Fibroblast of lung (primary cell): Measurements from ENCODE around the gene CD300LF. TPM values are rescaled to one million over a fixed set of nuclear protein-coding genes. Genes with fewer than 3 reads are reported as not detected.

Experiments
- DNase-seq, 2 donors: peaks; one replicate each; pipeline versions ENCODE4 v3.0.0 to v3.0.0-alpha.2; 2010; ENCODE audit warnings: low read depth in 2 of 2
- H2AFZ ChIP-seq: 2 replicates; pipeline ENCODE4 v1.5.1; 2012; ENCODE audit warnings: low read length, control low read depth, inconsistent platforms
- H3K27ac ChIP-seq: 2 replicates; pipeline ENCODE4 v1.5.1; 2011; ENCODE audit warnings: low read length, control low read depth; ENCODE audit not compliant: insufficient read depth
- H3K27me3 ChIP-seq: 2 replicates; pipeline ENCODE4 v1.5.1; 2011; ENCODE audit warnings: mild to moderate bottlenecking, low read length; ENCODE audit not compliant: control insufficient read depth, insufficient read depth
- H3K36me3 ChIP-seq: 2 replicates; pipeline ENCODE4 v1.5.1; 2011; ENCODE audit warnings: low read length; ENCODE audit not compliant: control insufficient read depth, insufficient read depth
- H3K4me1 ChIP-seq: 2 replicates; pipeline ENCODE4 v1.5.1; 2011; ENCODE audit warnings: low read length; ENCODE audit not compliant: control insufficient read depth, insufficient read depth; ENCODE audit errors: extremely low read depth
- H3K4me2 ChIP-seq: 2 replicates; pipeline ENCODE4 v1.5.1; 2011; ENCODE audit warnings: low read length, control low read depth; ENCODE audit not compliant: insufficient read depth; ENCODE audit errors: extremely low read depth
- H3K4me3 ChIP-seq, 4 experiments: fragments of 200-600 bp in 1 of 4; sonication (generic) in 1 of 4; replicated peaks in 1 of 4; 2 replicates each; pipeline ENCODE4 v1.5.1; 2011 to 2016; ENCODE audit warnings: low read length in 4 of 4, low read depth in 3 of 4, mild to moderate bottlenecking in 3 of 4, control low read depth in 2 of 4, inconsistent platforms in 1 of 4, mixed read lengths in 1 of 4; ENCODE audit not compliant: insufficient read depth in 1 of 4; ENCODE audit errors: control extremely low read depth in 1 of 4
- H3K79me2 ChIP-seq: 2 replicates; pipeline ENCODE4 v1.5.1; 2012; ENCODE audit warnings: mild to moderate bottlenecking, low read length, inconsistent platforms; ENCODE audit not compliant: control insufficient read depth, insufficient read depth
- H3K9ac ChIP-seq: 2 replicates; pipeline ENCODE4 v1.5.1; 2011; ENCODE audit warnings: mild to moderate bottlenecking, low read length, control low read depth; ENCODE audit not compliant: insufficient read depth
- H3K9me3 ChIP-seq: 2 replicates; pipeline ENCODE4 v1.5.1; 2012; ENCODE audit warnings: low read depth, low read length; ENCODE audit not compliant: control insufficient read depth, insufficient read depth
- H4K20me1 ChIP-seq: 2 replicates; pipeline ENCODE4 v1.5.1; 2011; ENCODE audit warnings: low read length; ENCODE audit not compliant: control insufficient read depth, insufficient read depth; ENCODE audit errors: extremely low read depth
- CTCF ChIP-seq, 2 donors: IDR thresholded peaks in 1 of 2; conservative IDR thresholded peaks in 1 of 2; 1 replicate in 1 of 2; 2 replicates in 1 of 2; pipeline ENCODE4 v1.5.1; 2011 to 2012; ENCODE audit warnings: low read length in 2 of 2, control low read depth in 1 of 2, inconsistent platforms in 1 of 2, low read depth in 1 of 2, mild to moderate bottlenecking in 1 of 2
- EZH2 ChIP-seq: IDR thresholded peaks from 2 replicates; pipeline ENCODE4 v1.5.1; 2012; ENCODE audit warnings: low read length, control low read depth, mild to moderate bottlenecking; ENCODE audit errors: missing control alignments
- polyA plus RNA-seq, 2 donors: library from polyadenylated mRNA; depleted of rRNA in 1 of 2; stranded (reverse) in 1 of 2; unstranded in 1 of 2; fragments of >200 nt; gene quantifications; 2 replicates each; pipeline ENCODE4 v1.2.1, GENCODE V29; 2011 to 2012; ENCODE audit warnings: missing spikeins in 1 of 2
- total RNA-seq: library from RNA; depleted of rRNA; stranded (reverse); fragments of >200 nt; gene quantifications from 2 replicates; pipeline ENCODE4 v1.2.1, GENCODE V29; 2014

CD300LF gene
- total and polyA plus RNA-seq, 2 donors (not counting 1 experiment from before 2014, with no cell fraction given), result not detected

GRCh38 chr17:74732042-74732867 is 19.5 kb upstream of the CD300LF start:
- peaks cover 2% of the 10 kb centered on the region for H3K27me3 ChIP-seq
- H3K4me1 ChIP-seq, result no peaks in the 10 kb centered on the region
- TF ChIP-seq CTCF (conservative IDR thresholded peaks at IDR 0.05 in 1 of 2, IDR thresholded peaks at IDR 0.05 in 1 of 2; ENCODE audit: low read depth in 1 of 2, low read length in 2 of 2) (no peak), EZH2 (no peak)
- no peak overlapping the region for H3K27ac ChIP-seq
- no peaks in the 10 kb centered on the region for H3K79me2 ChIP-seq
- H3K9ac ChIP-seq, result no peak overlapping the region
- no peaks in the 10 kb centered on the region for H4K20me1 ChIP-seq
- H3K4me3 ChIP-seq, result no peak overlapping the region
- no peak overlapping the region for H2AFZ ChIP-seq
- H3K36me3 ChIP-seq, result no peaks in the 10 kb centered on the region
- H3K9me3 ChIP-seq, result no peaks in the 10 kb centered on the region
- no peak for DNase-seq
- no peak overlapping the region for H3K4me2 ChIP-seq

GRCh38 chr17:74731347-74731605 is 18.6 kb upstream of the CD300LF start:
- Histone ChIP-seq H2AFZ (no peak overlapping the region), H3K4me3 (no peak overlapping the region), H3K9ac (no peak overlapping the region), H3K27me3 (no peaks in the 10 kb centered on the region), H3K4me1 (no peaks in the 10 kb centered on the region), H3K9me3 (no peaks in the 10 kb centered on the region), H3K79me2 (no peaks in the 10 kb centered on the region), H3K27ac (no peak overlapping the region), H3K36me3 (no peaks in the 10 kb centered on the region), H3K4me2 (no peak overlapping the region), H4K20me1 (no peaks in the 10 kb centered on the region)
- TF ChIP-seq CTCF (conservative IDR thresholded peaks at IDR 0.05 in 1 of 2, IDR thresholded peaks at IDR 0.05 in 1 of 2; ENCODE audit: low read depth in 1 of 2, low read length in 2 of 2) (no peak), EZH2 (no peak)
- no peak for DNase-seq

- TF ChIP-seq CTCF (conservative IDR thresholded peaks at IDR 0.05 in 1 of 2, IDR thresholded peaks at IDR 0.05 in 1 of 2; ENCODE audit: low read depth in 1 of 2, low read length in 2 of 2), result no peak
- TF ChIP-seq EZH2, result no peak
- no peak overlapping the region for H3K4me2 ChIP-seq
- no peak overlapping the region for H3K9ac ChIP-seq
- no peaks in the 10 kb centered on the region for H3K36me3 ChIP-seq
- no peak overlapping the region for H2AFZ ChIP-seq
- H3K27me3 ChIP-seq, result no peaks in the 10 kb centered on the region
- H4K20me1 ChIP-seq, result no peaks in the 10 kb centered on the region
- no peaks in the 10 kb centered on the region for H3K79me2 ChIP-seq
- no peak overlapping the region for H3K27ac ChIP-seq
- DNase-seq, result peak in 1 of 2 donors; percentile 21
- no peaks in the 10 kb centered on the region for H3K4me1 ChIP-seq
- no peak overlapping the region for H3K4me3 ChIP-seq
- no peaks in the 10 kb centered on the region for H3K9me3 ChIP-seq
Measured at GRCh38 chr17:74730491-74731346, 18.0 kb upstream of the CD300LF start.
